Measurements from ENCODE around the gene SLC27A6.

Gene SLC27A6

GRCh38 chr5:129057329-129057728, 92.0 kb downstream of the SLC27A6 start:
- H3K27ac ChIP-seq (ENCODE audit: low read length), result no peak overlapping the region
- no CpG with 5 or more reads among the region's 3 CpGs for WGBS (ENCODE audit: insufficient coverage, insufficient read length)
- H3K36me3 ChIP-seq (ENCODE audit: control insufficient read depth, insufficient read depth, low read length), result no peaks in the 10 kb centered on the region
- no peak for DNase-seq (ENCODE audit: low read depth, low spot score)
- H3K4me3 ChIP-seq (ENCODE audit: low read length), result no peak overlapping the region
- H3K4me1 ChIP-seq (ENCODE audit: control insufficient read depth, insufficient read depth, low read length), result no peaks in the 10 kb centered on the region
- no peaks in the 10 kb centered on the region for H3K27me3 ChIP-seq (ENCODE audit: control insufficient read depth, insufficient read depth, low read length)
- no peaks in the 10 kb centered on the region for H3K9me3 ChIP-seq (ENCODE audit: control insufficient read depth, insufficient read depth, low read length)

GRCh38 chr5:129061849-129062248, 96.6 kb downstream of the SLC27A6 start:
- no peaks in the 10 kb centered on the region for H3K36me3 ChIP-seq (ENCODE audit: control insufficient read depth, insufficient read depth, low read length)
- no peak overlapping the region for H3K27ac ChIP-seq (ENCODE audit: low read length)
- no peaks in the 10 kb centered on the region for H3K4me1 ChIP-seq (ENCODE audit: control insufficient read depth, insufficient read depth, low read length)
- no peaks in the 10 kb centered on the region for H3K27me3 ChIP-seq (ENCODE audit: control insufficient read depth, insufficient read depth, low read length)
- no peak overlapping the region for H3K4me3 ChIP-seq (ENCODE audit: low read length)
- DNase-seq (ENCODE audit: low read depth, low spot score), result no peak
- no CpG with 5 or more reads among the region's 2 CpGs for WGBS (ENCODE audit: insufficient coverage, insufficient read length)
- H3K9me3 ChIP-seq (ENCODE audit: control insufficient read depth, insufficient read depth, low read length), result no peaks in the 10 kb centered on the region

- no CpG with 5 or more reads among the region's 1 CpG for WGBS (ENCODE audit: insufficient coverage, insufficient read length)
- DNase-seq (ENCODE audit: low read depth, low spot score), result no peak
- no peaks in the 10 kb centered on the region for H3K27me3 ChIP-seq (ENCODE audit: control insufficient read depth, insufficient read depth, low read length)
- H3K4me3 ChIP-seq (ENCODE audit: low read length), result no peak overlapping the region
- no peak overlapping the region for H3K27ac ChIP-seq (ENCODE audit: low read length)
- H3K36me3 ChIP-seq (ENCODE audit: control insufficient read depth, insufficient read depth, low read length), result no peaks in the 10 kb centered on the region
- H3K9me3 ChIP-seq (ENCODE audit: control insufficient read depth, insufficient read depth, low read length), result no peaks in the 10 kb centered on the region
- H3K4me1 ChIP-seq (ENCODE audit: control insufficient read depth, insufficient read depth, low read length), result no peaks in the 10 kb centered on the region
Observed at GRCh38 chr5:129063483-129064113, 98.3 kb downstream of the SLC27A6 start.

GRCh38 chr5:129065721-129066120, 100.4 kb downstream of the SLC27A6 start:
- no peak for DNase-seq (ENCODE audit: low read depth, low spot score)
- no peaks in the 10 kb centered on the region for H3K9me3 ChIP-seq (ENCODE audit: control insufficient read depth, insufficient read depth, low read length)
- no CpG with 5 or more reads among the region's 2 CpGs for WGBS (ENCODE audit: insufficient coverage, insufficient read length)
- no peak overlapping the region for H3K27ac ChIP-seq (ENCODE audit: low read length)
- no peak overlapping the region for H3K4me3 ChIP-seq (ENCODE audit: low read length)
- no peaks in the 10 kb centered on the region for H3K27me3 ChIP-seq (ENCODE audit: control insufficient read depth, insufficient read depth, low read length)
- H3K36me3 ChIP-seq (ENCODE audit: control insufficient read depth, insufficient read depth, low read length), result no peaks in the 10 kb centered on the region
- no peaks in the 10 kb centered on the region for H3K4me1 ChIP-seq (ENCODE audit: control insufficient read depth, insufficient read depth, low read length)

GRCh38 chr5:129067745-129068144, 102.5 kb downstream of the SLC27A6 start:
- H3K4me3 ChIP-seq (ENCODE audit: low read length), result no peak overlapping the region
- H3K27ac ChIP-seq (ENCODE audit: low read length), result no peak overlapping the region
- no peaks in the 10 kb centered on the region for H3K4me1 ChIP-seq (ENCODE audit: control insufficient read depth, insufficient read depth, low read length)
- H3K36me3 ChIP-seq (ENCODE audit: control insufficient read depth, insufficient read depth, low read length), result no peaks in the 10 kb centered on the region
- no peaks in the 10 kb centered on the region for H3K9me3 ChIP-seq (ENCODE audit: control insufficient read depth, insufficient read depth, low read length)
- no peaks in the 10 kb centered on the region for H3K27me3 ChIP-seq (ENCODE audit: control insufficient read depth, insufficient read depth, low read length)
- DNase-seq (ENCODE audit: low read depth, low spot score), result no peak

GRCh38 chr5:129069292-129069691, 104.0 kb downstream of the SLC27A6 start:
- Histone ChIP-seq H3K4me3 (ENCODE audit: low read length) (no peak overlapping the region), H3K9me3 (ENCODE audit: control insufficient read depth, insufficient read depth, low read length) (no peaks in the 10 kb centered on the region), H3K4me1 (ENCODE audit: control insufficient read depth, insufficient read depth, low read length) (no peaks in the 10 kb centered on the region), H3K36me3 (ENCODE audit: control insufficient read depth, insufficient read depth, low read length) (no peaks in the 10 kb centered on the region), H3K27me3 (ENCODE audit: control insufficient read depth, insufficient read depth, low read length) (no peaks in the 10 kb centered on the region), H3K27ac (ENCODE audit: low read length) (no peak overlapping the region)
- no peak for DNase-seq (ENCODE audit: low read depth, low spot score)
- no CpG with 5 or more reads among the region's 2 CpGs for WGBS (ENCODE audit: insufficient coverage, insufficient read length)

- WGBS (ENCODE audit: insufficient coverage, insufficient read length), result no CpG with 5 or more reads among the region's 3 CpGs
- no peaks in the 10 kb centered on the region for H3K9me3 ChIP-seq (ENCODE audit: control insufficient read depth, insufficient read depth, low read length)
- H3K36me3 ChIP-seq (ENCODE audit: control insufficient read depth, insufficient read depth, low read length), result no peaks in the 10 kb centered on the region
- no peaks in the 10 kb centered on the region for H3K27me3 ChIP-seq (ENCODE audit: control insufficient read depth, insufficient read depth, low read length)
- no peak overlapping the region for H3K4me3 ChIP-seq (ENCODE audit: low read length)
- no peaks in the 10 kb centered on the region for H3K4me1 ChIP-seq (ENCODE audit: control insufficient read depth, insufficient read depth, low read length)
- no peak for DNase-seq (ENCODE audit: low read depth, low spot score)
- no peak overlapping the region for H3K27ac ChIP-seq (ENCODE audit: low read length)
Observed at GRCh38 chr5:129073111-129073510, 107.8 kb downstream of the SLC27A6 start.

GRCh38 chr5:129074903-129075302, 109.6 kb downstream of the SLC27A6 start:
- Histone ChIP-seq H3K4me3 (ENCODE audit: low read length) (no peak overlapping the region), H3K36me3 (ENCODE audit: control insufficient read depth, insufficient read depth, low read length) (no peaks in the 10 kb centered on the region), H3K27ac (ENCODE audit: low read length) (no peak overlapping the region), H3K4me1 (ENCODE audit: control insufficient read depth, insufficient read depth, low read length) (no peaks in the 10 kb centered on the region), H3K9me3 (ENCODE audit: control insufficient read depth, insufficient read depth, low read length) (no peaks in the 10 kb centered on the region), H3K27me3 (ENCODE audit: control insufficient read depth, insufficient read depth, low read length) (no peaks in the 10 kb centered on the region)
- WGBS (ENCODE audit: insufficient coverage, insufficient read length), result no CpG with 5 or more reads among the region's 4 CpGs
- DNase-seq (ENCODE audit: low read depth, low spot score), result no peak

- no peak for DNase-seq (ENCODE audit: low read depth, low spot score)
- Histone ChIP-seq H3K9me3 (ENCODE audit: control insufficient read depth, insufficient read depth, low read length) (no peaks in the 10 kb centered on the region), H3K27me3 (ENCODE audit: control insufficient read depth, insufficient read depth, low read length) (no peaks in the 10 kb centered on the region), H3K4me3 (ENCODE audit: low read length) (no peak overlapping the region), H3K36me3 (ENCODE audit: control insufficient read depth, insufficient read depth, low read length) (no peaks in the 10 kb centered on the region), H3K27ac (ENCODE audit: low read length) (no peak overlapping the region), H3K4me1 (ENCODE audit: control insufficient read depth, insufficient read depth, low read length) (no peaks in the 10 kb centered on the region)
- WGBS (ENCODE audit: insufficient coverage, insufficient read length), result no CpG with 5 or more reads among the region's 3 CpGs
Observed at GRCh38 chr5:129077433-129078075, 112.3 kb downstream of the SLC27A6 start.

- H3K9me3 ChIP-seq (ENCODE audit: control insufficient read depth, insufficient read depth, low read length), result no peaks in the 10 kb centered on the region
- no peaks in the 10 kb centered on the region for H3K36me3 ChIP-seq (ENCODE audit: control insufficient read depth, insufficient read depth, low read length)
- no peaks in the 10 kb centered on the region for H3K27me3 ChIP-seq (ENCODE audit: control insufficient read depth, insufficient read depth, low read length)
- no CpG with 5 or more reads among the region's 1 CpG for WGBS (ENCODE audit: insufficient coverage, insufficient read length)
- DNase-seq (ENCODE audit: low read depth, low spot score), result no peak
- H3K4me1 ChIP-seq (ENCODE audit: control insufficient read depth, insufficient read depth, low read length), result no peaks in the 10 kb centered on the region
- H3K4me3 ChIP-seq (ENCODE audit: low read length), result no peak overlapping the region
- H3K27ac ChIP-seq (ENCODE audit: low read length), result no peak overlapping the region
Observed at GRCh38 chr5:129078247-129078646, 113.0 kb downstream of the SLC27A6 start.

- H3K27ac ChIP-seq (ENCODE audit: low read length), result no peak overlapping the region
- WGBS (ENCODE audit: insufficient coverage, insufficient read length), result no CpG with 5 or more reads among the region's 3 CpGs
- no peak for DNase-seq (ENCODE audit: low read depth, low spot score)
- H3K4me3 ChIP-seq (ENCODE audit: low read length), result no peak overlapping the region
- H3K36me3 ChIP-seq (ENCODE audit: control insufficient read depth, insufficient read depth, low read length), result no peaks in the 10 kb centered on the region
- H3K4me1 ChIP-seq (ENCODE audit: control insufficient read depth, insufficient read depth, low read length), result no peaks in the 10 kb centered on the region
- H3K9me3 ChIP-seq (ENCODE audit: control insufficient read depth, insufficient read depth, low read length), result no peaks in the 10 kb centered on the region
- H3K27me3 ChIP-seq (ENCODE audit: control insufficient read depth, insufficient read depth, low read length), result no peaks in the 10 kb centered on the region
Observed at GRCh38 chr5:129078660-129079059, 113.4 kb downstream of the SLC27A6 start.
